Panc1 (cell line): ENCODE results near the gene ANKMY1.

ENCODE experiments used
- SIN3A ChIP-seq: IDR thresholded peaks from 2 replicates; pipeline ENCODE4 v1.6.1; 2012; ENCODE audit warnings: low read depth, mild to moderate bottlenecking, low read length, moderate library complexity, borderline replicate concordance; ENCODE audit not compliant: insufficient read depth
- TF ChIP-seq, protein P1 (sequence below): fragments of 450-650 bp; IDR thresholded peaks from 2 replicates; pipeline ENCODE4 v1.5.1; 2017; ENCODE audit warnings: mild to moderate bottlenecking
- TF ChIP-seq, protein P2 (sequence below), 2 experiments: IDR thresholded peaks; 2 replicates each; pipeline ENCODE4 v1.6.1; 2011 to 2012; ENCODE audit warnings: low read depth in 2 of 2, control low read depth in 1 of 2, low read length in 1 of 2, mild to moderate bottlenecking in 1 of 2, moderate library complexity in 1 of 2; ENCODE audit not compliant: insufficient read depth in 1 of 2

- TF ChIP-seq, protein P1, sequence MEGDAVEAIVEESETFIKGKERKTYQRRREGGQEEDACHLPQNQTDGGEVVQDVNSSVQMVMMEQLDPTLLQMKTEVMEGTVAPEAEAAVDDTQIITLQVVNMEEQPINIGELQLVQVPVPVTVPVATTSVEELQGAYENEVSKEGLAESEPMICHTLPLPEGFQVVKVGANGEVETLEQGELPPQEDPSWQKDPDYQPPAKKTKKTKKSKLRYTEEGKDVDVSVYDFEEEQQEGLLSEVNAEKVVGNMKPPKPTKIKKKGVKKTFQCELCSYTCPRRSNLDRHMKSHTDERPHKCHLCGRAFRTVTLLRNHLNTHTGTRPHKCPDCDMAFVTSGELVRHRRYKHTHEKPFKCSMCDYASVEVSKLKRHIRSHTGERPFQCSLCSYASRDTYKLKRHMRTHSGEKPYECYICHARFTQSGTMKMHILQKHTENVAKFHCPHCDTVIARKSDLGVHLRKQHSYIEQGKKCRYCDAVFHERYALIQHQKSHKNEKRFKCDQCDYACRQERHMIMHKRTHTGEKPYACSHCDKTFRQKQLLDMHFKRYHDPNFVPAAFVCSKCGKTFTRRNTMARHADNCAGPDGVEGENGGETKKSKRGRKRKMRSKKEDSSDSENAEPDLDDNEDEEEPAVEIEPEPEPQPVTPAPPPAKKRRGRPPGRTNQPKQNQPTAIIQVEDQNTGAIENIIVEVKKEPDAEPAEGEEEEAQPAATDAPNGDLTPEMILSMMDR = no peak
- TF ChIP-seq, protein P2, sequence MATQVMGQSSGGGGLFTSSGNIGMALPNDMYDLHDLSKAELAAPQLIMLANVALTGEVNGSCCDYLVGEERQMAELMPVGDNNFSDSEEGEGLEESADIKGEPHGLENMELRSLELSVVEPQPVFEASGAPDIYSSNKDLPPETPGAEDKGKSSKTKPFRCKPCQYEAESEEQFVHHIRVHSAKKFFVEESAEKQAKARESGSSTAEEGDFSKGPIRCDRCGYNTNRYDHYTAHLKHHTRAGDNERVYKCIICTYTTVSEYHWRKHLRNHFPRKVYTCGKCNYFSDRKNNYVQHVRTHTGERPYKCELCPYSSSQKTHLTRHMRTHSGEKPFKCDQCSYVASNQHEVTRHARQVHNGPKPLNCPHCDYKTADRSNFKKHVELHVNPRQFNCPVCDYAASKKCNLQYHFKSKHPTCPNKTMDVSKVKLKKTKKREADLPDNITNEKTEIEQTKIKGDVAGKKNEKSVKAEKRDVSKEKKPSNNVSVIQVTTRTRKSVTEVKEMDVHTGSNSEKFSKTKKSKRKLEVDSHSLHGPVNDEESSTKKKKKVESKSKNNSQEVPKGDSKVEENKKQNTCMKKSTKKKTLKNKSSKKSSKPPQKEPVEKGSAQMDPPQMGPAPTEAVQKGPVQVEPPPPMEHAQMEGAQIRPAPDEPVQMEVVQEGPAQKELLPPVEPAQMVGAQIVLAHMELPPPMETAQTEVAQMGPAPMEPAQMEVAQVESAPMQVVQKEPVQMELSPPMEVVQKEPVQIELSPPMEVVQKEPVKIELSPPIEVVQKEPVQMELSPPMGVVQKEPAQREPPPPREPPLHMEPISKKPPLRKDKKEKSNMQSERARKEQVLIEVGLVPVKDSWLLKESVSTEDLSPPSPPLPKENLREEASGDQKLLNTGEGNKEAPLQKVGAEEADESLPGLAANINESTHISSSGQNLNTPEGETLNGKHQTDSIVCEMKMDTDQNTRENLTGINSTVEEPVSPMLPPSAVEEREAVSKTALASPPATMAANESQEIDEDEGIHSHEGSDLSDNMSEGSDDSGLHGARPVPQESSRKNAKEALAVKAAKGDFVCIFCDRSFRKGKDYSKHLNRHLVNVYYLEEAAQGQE (IDR thresholded peaks at IDR 0.05; ENCODE audit: insufficient read depth in 1 of 2, low read depth in 2 of 2, low read length in 1 of 2) = no peak
- no peak for TF ChIP-seq SIN3A
Measured at GRCh38 chr2:240602266-240603050, 44.7 kb upstream of the ANKMY1 start.
